Measurements from ENCODE around the gene C16orf87. TPM values are rescaled to one million over a fixed set of nuclear protein-coding genes. Genes with fewer than 3 reads are reported as not detected.

The C16orf87 gene
- total and polyA plus RNA-seq, 2 donors (not counting 1 experiment from before 2014, with no cell fraction given) = 3.4 to 11.3 TPM

- Mint-ChIP-seq H3K4me1 (peaks cover 9% of the 10 kb centered on the region), H3K9me3 (ENCODE audit: insufficient read depth) (no peaks in the 10 kb centered on the region), H3K27me3 (no peaks in the 10 kb centered on the region), H3K27ac (no peak overlapping the region), H3K4me3 (no peak overlapping the region)
- DNase-seq = no peak
- no peaks in the 10 kb centered on the region for H3K9me3 ChIP-seq (ENCODE audit: control extremely low read depth in 1 of 3, control insufficient read depth in 2 of 3, insufficient read depth in 1 of 3, low read length in 2 of 3)
- H3K4me2 ChIP-seq (replicated peaks; ENCODE audit: low read depth, low read length, poor library complexity, severe bottlenecking) = no peak overlapping the region
- POLR2A ChIA-PET = interaction anchor here (0.7 kb wide), 1 partner anchor 24 kb away, joined by 6 read pairs; the partner anchor contains the start of gene C16orf87
- no peak for TF ChIP-seq CTCF (IDR thresholded peaks at IDR 0.05)
- TF ChIP-seq EZH2 (IDR thresholded peaks at IDR 0.05; ENCODE audit: borderline replicate concordance, insufficient read depth, low read depth, low read length, poor library complexity, severe bottlenecking) = no peak
- WGBS (ENCODE audit: insufficient coverage) = no CpG with 5 or more reads among the region's 1 CpG
- peaks cover 13 to 20% of the 10 kb centered on the region in 2 donors for H3K4me1 ChIP-seq (ENCODE audit: control insufficient read depth in 2 of 2, insufficient read depth in 2 of 2, low read length in 2 of 2)
- no peak overlapping the region for H2AFZ ChIP-seq (ENCODE audit: insufficient read depth, low read depth, low read length, poor library complexity, severe bottlenecking)
- H3K4me3 ChIP-seq (ENCODE audit: control extremely low read depth in 1 of 5, extremely low read depth in 1 of 5, insufficient read depth in 1 of 5, low read depth in 2 of 5, low read length in 4 of 5) = no peak overlapping the region
- peaks cover 61% of the 10 kb centered on the region for H3K79me2 ChIP-seq (ENCODE audit: control insufficient read depth, insufficient read depth, low read length)
- H3K27me3 ChIP-seq (replicated peaks in 1 of 4; ENCODE audit: control extremely low read depth in 1 of 4, control insufficient read depth in 3 of 4, insufficient read depth in 4 of 4, low read length in 3 of 4) = no peaks in the 10 kb centered on the region
- H3K36me3 ChIP-seq (replicated peaks in 1 of 2; ENCODE audit: control extremely low read depth in 1 of 2, control insufficient read depth in 1 of 2, extremely low read depth in 1 of 2, insufficient read depth in 2 of 2, low read length in 1 of 2) = peaks cover 5 to 13% of the 10 kb centered on the region in 2 experiments
- H4K20me1 ChIP-seq (ENCODE audit: control insufficient read depth, insufficient read depth, low read length, poor library complexity, severe bottlenecking) = peaks cover 5% of the 10 kb centered on the region
- no peak for ATAC-seq (ENCODE audit: low read depth)
- intact Hi-C loops (cut with micrococcal nuclease) = loop anchor here (5.0 kb wide), 1 partner anchor 65 kb away; no protein-coding TSS in a partner anchor
- no peak overlapping the region for H3K9ac ChIP-seq (ENCODE audit: low read length)
- CTCF ChIA-PET = interaction anchor here (0.7 to 3.3 kb wide), 6 partner anchors 12 to 148 kb away, joined by 3 to 10 read pairs (median 3); no protein-coding TSS in a partner anchor
- H3K27ac ChIP-seq (ENCODE audit: low read length in 2 of 2) = no peak overlapping the region
These were observed 23.6 kb downstream of the C16orf87 start for GRCh38 chr16:46807336-46807735.

- TF ChIP-seq CTCF (IDR thresholded peaks at IDR 0.05) (no peak), EZH2 (IDR thresholded peaks at IDR 0.05; ENCODE audit: borderline replicate concordance, insufficient read depth, low read depth, low read length, poor library complexity, severe bottlenecking) (no peak)
- Histone ChIP-seq H3K4me1 (ENCODE audit: control insufficient read depth in 2 of 2, insufficient read depth in 2 of 2, low read length in 2 of 2) (peaks cover 0 to under 1% of the 10 kb centered on the region in 2 donors), H3K27ac (ENCODE audit: low read length in 2 of 2) (no peak overlapping the region), H3K4me2 (replicated peaks; ENCODE audit: low read depth, low read length, poor library complexity, severe bottlenecking) (no peak overlapping the region), H3K4me3 (ENCODE audit: control extremely low read depth in 1 of 5, extremely low read depth in 1 of 5, insufficient read depth in 1 of 5, low read depth in 2 of 5, low read length in 4 of 5) (no peak overlapping the region), H2AFZ (ENCODE audit: insufficient read depth, low read depth, low read length, poor library complexity, severe bottlenecking) (no peak overlapping the region), H3K79me2 (ENCODE audit: control insufficient read depth, insufficient read depth, low read length) (peaks cover 26% of the 10 kb centered on the region), H3K9ac (ENCODE audit: low read length) (no peak overlapping the region), H4K20me1 (ENCODE audit: control insufficient read depth, insufficient read depth, low read length, poor library complexity, severe bottlenecking) (peaks cover 1% of the 10 kb centered on the region), H3K27me3 (replicated peaks in 1 of 4; ENCODE audit: control extremely low read depth in 1 of 4, control insufficient read depth in 3 of 4, insufficient read depth in 4 of 4, low read length in 3 of 4) (no peaks in the 10 kb centered on the region), H3K36me3 (replicated peaks in 1 of 2; ENCODE audit: control extremely low read depth in 1 of 2, control insufficient read depth in 1 of 2, extremely low read depth in 1 of 2, insufficient read depth in 2 of 2, low read length in 1 of 2) (peaks cover 5 to 14% of the 10 kb centered on the region in 2 experiments), H3K9me3 (ENCODE audit: control extremely low read depth in 1 of 3, control insufficient read depth in 2 of 3, insufficient read depth in 1 of 3, low read length in 2 of 3) (no peaks in the 10 kb centered on the region)
- intact Hi-C loops (cut with micrococcal nuclease) = no loop called here
- no peaks in the 10 kb centered on the region for H3K27me3 Mint-ChIP-seq
- ChIA-PET POLR2A (no interaction called here), CTCF (interaction anchor here (3.9 kb wide), 1 partner anchor 129 kb away, joined by 50 read pairs; no protein-coding TSS in a partner anchor)
- H3K4me3 Mint-ChIP-seq = no peak overlapping the region
- DNase-seq = no peak
- no peak overlapping the region for H3K27ac Mint-ChIP-seq
- no peak for ATAC-seq (ENCODE audit: low read depth)
- no peaks in the 10 kb centered on the region for H3K9me3 Mint-ChIP-seq (ENCODE audit: insufficient read depth)
- peaks cover 7% of the 10 kb centered on the region for H3K4me1 Mint-ChIP-seq
- WGBS (ENCODE audit: insufficient coverage) = no CpG with 5 or more reads among the region's 3 CpGs
These were observed 27.6 kb downstream of the C16orf87 start for GRCh38 chr16:46803373-46803772.

Measured in B cell (primary cell).